OCI-M2 (cell line): ENCODE results near the gene MADCAM1.

Experiments used
- DNase-seq: peaks from one replicate; lab custom pipeline; 2025; ENCODE audit not compliant: unreplicated experiment; lab: John Stamatoyannopoulos, UW

MADCAM1 gene

DNA sequence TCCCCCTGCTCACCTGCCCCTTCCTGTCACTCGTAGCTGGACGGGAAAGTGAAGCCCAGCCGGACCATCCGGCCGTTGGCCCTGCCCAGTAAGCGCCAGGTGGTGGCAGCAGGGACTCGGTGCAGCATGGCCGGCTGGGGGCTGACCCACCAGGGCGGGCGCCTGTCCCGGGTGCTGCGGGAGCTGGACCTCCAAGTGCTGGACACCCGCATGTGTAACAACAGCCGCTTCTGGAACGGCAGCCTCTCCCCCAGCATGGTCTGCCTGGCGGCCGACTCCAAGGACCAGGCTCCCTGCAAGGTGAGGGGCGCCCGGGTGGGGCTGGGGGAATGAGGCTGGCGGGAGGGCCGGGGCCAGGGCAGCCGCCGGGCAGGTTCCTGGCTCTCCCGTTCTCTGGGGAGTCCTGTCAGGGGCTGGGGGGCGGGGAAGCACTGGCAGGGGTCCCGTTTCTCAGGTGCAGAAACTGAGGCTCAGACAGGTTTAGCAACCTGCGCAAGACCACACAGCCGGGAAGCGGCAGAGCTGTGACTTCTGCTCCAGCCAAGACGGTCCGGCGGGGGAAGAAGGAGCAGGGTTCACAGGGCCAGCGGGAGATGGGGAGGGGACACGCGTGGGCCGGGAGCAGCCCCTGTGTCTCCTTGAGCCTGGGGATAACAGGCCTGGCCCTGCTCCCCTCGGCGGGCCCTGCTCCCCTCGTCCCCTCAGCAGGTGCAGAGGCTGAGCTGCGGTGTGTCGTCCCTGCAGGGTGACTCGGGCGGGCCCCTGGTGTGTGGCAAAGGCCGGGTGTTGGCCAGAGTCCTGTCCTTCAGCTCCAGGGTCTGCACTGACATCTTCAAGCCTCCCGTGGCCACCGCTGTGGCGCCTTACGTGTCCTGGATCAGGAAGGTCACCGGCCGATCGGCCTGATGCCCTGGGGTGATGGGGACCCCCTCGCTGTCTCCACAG is 52.9 kb downstream of the MADCAM1 start:
- no peak for DNase-seq

DNA sequence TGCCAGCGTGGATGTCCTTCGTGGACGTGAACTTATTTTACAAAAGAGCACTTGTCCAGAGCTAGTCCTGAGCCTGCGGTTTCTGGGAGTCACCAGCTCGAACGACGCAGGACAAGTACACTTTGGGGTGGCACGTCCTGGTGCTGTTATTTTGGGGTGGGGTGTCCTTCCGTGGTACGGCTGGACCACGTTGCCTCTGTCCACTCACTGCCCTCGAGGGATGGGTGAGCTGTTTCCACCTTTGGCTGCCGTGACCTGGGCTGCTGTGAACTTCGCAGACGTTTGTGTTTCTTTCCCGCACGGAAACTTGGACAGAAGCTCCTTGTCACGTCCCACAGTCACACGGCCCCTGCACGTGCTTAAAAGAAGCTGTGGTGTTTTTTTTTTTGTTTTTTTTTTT is 58.5 kb downstream of the MADCAM1 start:
- no peak for DNase-seq
